HEK293 (cell line): ENCODE results near the gene AGTPBP1.

ENCODE experiments used
- HIC1 ChIP-seq: fragments of 450-650 bp; formaldehyde crosslinking; IDR thresholded peaks from 2 replicates; pipeline ENCODE4 v1.5.1; 2016; ENCODE audit warnings: missing biosample characterization, missing genetic modification characterization
- KLF10 ChIP-seq: fragments of 450-650 bp; IDR thresholded peaks from 2 replicates; pipeline ENCODE4 v1.5.1; 2018; ENCODE audit warnings: missing biosample characterization, mild to moderate bottlenecking, missing genetic modification characterization
- OVOL3 ChIP-seq: fragments of 450-650 bp; formaldehyde crosslinking; IDR thresholded peaks from 2 replicates; pipeline ENCODE4 v1.5.1; 2016; ENCODE audit warnings: missing biosample characterization, missing genetic modification characterization
- TCF7L2 ChIP-seq: IDR thresholded peaks from 2 replicates; pipeline ENCODE4 v1.6.1; 2011; ENCODE audit warnings: low read depth, mild to moderate bottlenecking, inconsistent platforms, low read length, moderate library complexity, borderline replicate concordance
- ZBTB26 ChIP-seq: fragments of 450-650 bp; formaldehyde crosslinking; optimal IDR thresholded peaks from 2 replicates; pipeline ENCODE3; 2016; ENCODE audit warnings: missing biosample characterization, mild to moderate bottlenecking, missing genetic modification characterization
- ZNF121 ChIP-seq: fragments of 450-650 bp; formaldehyde crosslinking; IDR thresholded peaks from 2 replicates; pipeline ENCODE4 v1.5.1; 2016; ENCODE audit warnings: missing biosample characterization, missing genetic modification characterization
- ZNF280C ChIP-seq: fragments of 450-650 bp; formaldehyde crosslinking; IDR thresholded peaks from 2 replicates; pipeline ENCODE4 v1.5.1; 2016; ENCODE audit warnings: missing biosample characterization, missing genetic modification characterization
- ZNF324 ChIP-seq: fragments of 450-650 bp; formaldehyde crosslinking; IDR thresholded peaks from 2 replicates; pipeline ENCODE4 v1.5.1; 2016; ENCODE audit warnings: missing biosample characterization, missing genetic modification characterization
- ZNF530 ChIP-seq: fragments of 450-650 bp; formaldehyde crosslinking; IDR thresholded peaks from 2 replicates; pipeline ENCODE4 v1.5.1; 2016; ENCODE audit warnings: low read depth, missing biosample characterization, missing genetic modification characterization
- TF ChIP-seq, protein P1 (sequence below): fragments of 450-650 bp; formaldehyde crosslinking; IDR thresholded peaks from 2 replicates; pipeline ENCODE4 v1.5.1; 2016; ENCODE audit warnings: missing biosample characterization, missing genetic modification characterization
- TF ChIP-seq, protein P2 (sequence below): fragments of 450-650 bp; IDR thresholded peaks from 2 replicates; pipeline ENCODE4 v1.5.1; 2018; ENCODE audit warnings: missing biosample characterization, missing genetic modification characterization
- TF ChIP-seq, protein P3 (sequence below): fragments of 450-650 bp; formaldehyde crosslinking; IDR thresholded peaks from 2 replicates; pipeline ENCODE4 v1.5.1; 2016; ENCODE audit warnings: missing biosample characterization, missing genetic modification characterization
- TF ChIP-seq, protein P4 (sequence below): fragments of 450-650 bp; formaldehyde crosslinking; IDR thresholded peaks from 2 replicates; pipeline ENCODE4 v1.5.1; 2016; ENCODE audit warnings: missing biosample characterization, missing genetic modification characterization

- TF ChIP-seq, protein P1, sequence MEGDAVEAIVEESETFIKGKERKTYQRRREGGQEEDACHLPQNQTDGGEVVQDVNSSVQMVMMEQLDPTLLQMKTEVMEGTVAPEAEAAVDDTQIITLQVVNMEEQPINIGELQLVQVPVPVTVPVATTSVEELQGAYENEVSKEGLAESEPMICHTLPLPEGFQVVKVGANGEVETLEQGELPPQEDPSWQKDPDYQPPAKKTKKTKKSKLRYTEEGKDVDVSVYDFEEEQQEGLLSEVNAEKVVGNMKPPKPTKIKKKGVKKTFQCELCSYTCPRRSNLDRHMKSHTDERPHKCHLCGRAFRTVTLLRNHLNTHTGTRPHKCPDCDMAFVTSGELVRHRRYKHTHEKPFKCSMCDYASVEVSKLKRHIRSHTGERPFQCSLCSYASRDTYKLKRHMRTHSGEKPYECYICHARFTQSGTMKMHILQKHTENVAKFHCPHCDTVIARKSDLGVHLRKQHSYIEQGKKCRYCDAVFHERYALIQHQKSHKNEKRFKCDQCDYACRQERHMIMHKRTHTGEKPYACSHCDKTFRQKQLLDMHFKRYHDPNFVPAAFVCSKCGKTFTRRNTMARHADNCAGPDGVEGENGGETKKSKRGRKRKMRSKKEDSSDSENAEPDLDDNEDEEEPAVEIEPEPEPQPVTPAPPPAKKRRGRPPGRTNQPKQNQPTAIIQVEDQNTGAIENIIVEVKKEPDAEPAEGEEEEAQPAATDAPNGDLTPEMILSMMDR (tag by site-specific recombination), result no peak
- TF ChIP-seq ZBTB26, result no peak
- TF ChIP-seq, protein P2, sequence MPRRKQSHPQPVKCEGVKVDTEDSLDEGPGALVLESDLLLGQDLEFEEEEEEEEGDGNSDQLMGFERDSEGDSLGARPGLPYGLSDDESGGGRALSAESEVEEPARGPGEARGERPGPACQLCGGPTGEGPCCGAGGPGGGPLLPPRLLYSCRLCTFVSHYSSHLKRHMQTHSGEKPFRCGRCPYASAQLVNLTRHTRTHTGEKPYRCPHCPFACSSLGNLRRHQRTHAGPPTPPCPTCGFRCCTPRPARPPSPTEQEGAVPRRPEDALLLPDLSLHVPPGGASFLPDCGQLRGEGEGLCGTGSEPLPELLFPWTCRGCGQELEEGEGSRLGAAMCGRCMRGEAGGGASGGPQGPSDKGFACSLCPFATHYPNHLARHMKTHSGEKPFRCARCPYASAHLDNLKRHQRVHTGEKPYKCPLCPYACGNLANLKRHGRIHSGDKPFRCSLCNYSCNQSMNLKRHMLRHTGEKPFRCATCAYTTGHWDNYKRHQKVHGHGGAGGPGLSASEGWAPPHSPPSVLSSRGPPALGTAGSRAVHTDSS (tag by site-specific recombination), result no peak
- no peak for TF ChIP-seq OVOL3 (tag by site-specific recombination)
- no peak for TF ChIP-seq ZNF280C (tag by site-specific recombination)
- no peak for TF ChIP-seq ZNF121 (tag by site-specific recombination)
- TF ChIP-seq, protein P3, sequence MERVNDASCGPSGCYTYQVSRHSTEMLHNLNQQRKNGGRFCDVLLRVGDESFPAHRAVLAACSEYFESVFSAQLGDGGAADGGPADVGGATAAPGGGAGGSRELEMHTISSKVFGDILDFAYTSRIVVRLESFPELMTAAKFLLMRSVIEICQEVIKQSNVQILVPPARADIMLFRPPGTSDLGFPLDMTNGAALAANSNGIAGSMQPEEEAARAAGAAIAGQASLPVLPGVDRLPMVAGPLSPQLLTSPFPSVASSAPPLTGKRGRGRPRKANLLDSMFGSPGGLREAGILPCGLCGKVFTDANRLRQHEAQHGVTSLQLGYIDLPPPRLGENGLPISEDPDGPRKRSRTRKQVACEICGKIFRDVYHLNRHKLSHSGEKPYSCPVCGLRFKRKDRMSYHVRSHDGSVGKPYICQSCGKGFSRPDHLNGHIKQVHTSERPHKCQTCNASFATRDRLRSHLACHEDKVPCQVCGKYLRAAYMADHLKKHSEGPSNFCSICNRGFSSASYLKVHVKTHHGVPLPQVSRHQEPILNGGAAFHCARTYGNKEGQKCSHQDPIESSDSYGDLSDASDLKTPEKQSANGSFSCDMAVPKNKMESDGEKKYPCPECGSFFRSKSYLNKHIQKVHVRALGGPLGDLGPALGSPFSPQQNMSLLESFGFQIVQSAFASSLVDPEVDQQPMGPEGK (tag by site-specific recombination), result no peak
- TF ChIP-seq ZNF530 (tag by site-specific recombination), result no peak
- TF ChIP-seq HIC1 (tag by site-specific recombination), result no peak
- TF ChIP-seq KLF10 (tag by site-specific recombination), result no peak
- TF ChIP-seq TCF7L2, result no peak
- TF ChIP-seq, protein P4, sequence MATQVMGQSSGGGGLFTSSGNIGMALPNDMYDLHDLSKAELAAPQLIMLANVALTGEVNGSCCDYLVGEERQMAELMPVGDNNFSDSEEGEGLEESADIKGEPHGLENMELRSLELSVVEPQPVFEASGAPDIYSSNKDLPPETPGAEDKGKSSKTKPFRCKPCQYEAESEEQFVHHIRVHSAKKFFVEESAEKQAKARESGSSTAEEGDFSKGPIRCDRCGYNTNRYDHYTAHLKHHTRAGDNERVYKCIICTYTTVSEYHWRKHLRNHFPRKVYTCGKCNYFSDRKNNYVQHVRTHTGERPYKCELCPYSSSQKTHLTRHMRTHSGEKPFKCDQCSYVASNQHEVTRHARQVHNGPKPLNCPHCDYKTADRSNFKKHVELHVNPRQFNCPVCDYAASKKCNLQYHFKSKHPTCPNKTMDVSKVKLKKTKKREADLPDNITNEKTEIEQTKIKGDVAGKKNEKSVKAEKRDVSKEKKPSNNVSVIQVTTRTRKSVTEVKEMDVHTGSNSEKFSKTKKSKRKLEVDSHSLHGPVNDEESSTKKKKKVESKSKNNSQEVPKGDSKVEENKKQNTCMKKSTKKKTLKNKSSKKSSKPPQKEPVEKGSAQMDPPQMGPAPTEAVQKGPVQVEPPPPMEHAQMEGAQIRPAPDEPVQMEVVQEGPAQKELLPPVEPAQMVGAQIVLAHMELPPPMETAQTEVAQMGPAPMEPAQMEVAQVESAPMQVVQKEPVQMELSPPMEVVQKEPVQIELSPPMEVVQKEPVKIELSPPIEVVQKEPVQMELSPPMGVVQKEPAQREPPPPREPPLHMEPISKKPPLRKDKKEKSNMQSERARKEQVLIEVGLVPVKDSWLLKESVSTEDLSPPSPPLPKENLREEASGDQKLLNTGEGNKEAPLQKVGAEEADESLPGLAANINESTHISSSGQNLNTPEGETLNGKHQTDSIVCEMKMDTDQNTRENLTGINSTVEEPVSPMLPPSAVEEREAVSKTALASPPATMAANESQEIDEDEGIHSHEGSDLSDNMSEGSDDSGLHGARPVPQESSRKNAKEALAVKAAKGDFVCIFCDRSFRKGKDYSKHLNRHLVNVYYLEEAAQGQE (tag by site-specific recombination), result no peak
- no peak for TF ChIP-seq ZNF324 (tag by site-specific recombination)
These were observed 182.2 kb downstream of the AGTPBP1 start for GRCh38 chr9:85559526-85559925.
